HK-2 (cell line): ENCODE measurements around the gene TTC1.

ENCODE experiments used
- DNase-seq: peaks from one replicate; pipeline ENCODE4 v3.0.0-alpha.2; 2018; ENCODE audit not compliant: unreplicated experiment

TTC1 gene

GRCh38 chr5:160087199-160087598 lies 78.3 kb downstream of the TTC1 start:
- DNase-seq = no peak

GRCh38 chr5:160088805-160089204 lies 79.9 kb downstream of the TTC1 start:
- DNase-seq = no peak

GRCh38 chr5:160089531-160089930 lies 80.6 kb downstream of the TTC1 start:
- DNase-seq = no peak

GRCh38 chr5:160090059-160090458 lies 81.1 kb downstream of the TTC1 start:
- no peak for DNase-seq

DNA sequence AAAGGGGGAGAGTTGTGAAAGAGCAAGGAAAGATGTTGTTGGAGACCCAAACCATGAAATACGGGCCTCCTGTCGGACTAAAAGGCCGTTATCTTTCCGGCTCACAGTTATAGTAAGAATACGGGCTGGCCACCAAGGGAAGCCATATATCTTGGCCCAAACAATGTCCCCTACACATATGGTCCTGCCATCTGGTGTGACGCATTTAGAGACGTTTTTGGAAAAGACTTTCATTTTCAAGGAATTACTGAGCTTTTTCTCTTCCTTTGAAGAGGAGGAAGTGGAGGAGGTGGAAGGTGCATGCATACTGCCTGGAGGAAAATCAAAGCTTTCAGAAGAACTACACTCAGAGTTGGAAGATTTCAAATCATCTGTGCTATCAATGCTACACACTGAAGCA lies 83.6 kb downstream of the TTC1 start:
- DNase-seq = no peak

DNA sequence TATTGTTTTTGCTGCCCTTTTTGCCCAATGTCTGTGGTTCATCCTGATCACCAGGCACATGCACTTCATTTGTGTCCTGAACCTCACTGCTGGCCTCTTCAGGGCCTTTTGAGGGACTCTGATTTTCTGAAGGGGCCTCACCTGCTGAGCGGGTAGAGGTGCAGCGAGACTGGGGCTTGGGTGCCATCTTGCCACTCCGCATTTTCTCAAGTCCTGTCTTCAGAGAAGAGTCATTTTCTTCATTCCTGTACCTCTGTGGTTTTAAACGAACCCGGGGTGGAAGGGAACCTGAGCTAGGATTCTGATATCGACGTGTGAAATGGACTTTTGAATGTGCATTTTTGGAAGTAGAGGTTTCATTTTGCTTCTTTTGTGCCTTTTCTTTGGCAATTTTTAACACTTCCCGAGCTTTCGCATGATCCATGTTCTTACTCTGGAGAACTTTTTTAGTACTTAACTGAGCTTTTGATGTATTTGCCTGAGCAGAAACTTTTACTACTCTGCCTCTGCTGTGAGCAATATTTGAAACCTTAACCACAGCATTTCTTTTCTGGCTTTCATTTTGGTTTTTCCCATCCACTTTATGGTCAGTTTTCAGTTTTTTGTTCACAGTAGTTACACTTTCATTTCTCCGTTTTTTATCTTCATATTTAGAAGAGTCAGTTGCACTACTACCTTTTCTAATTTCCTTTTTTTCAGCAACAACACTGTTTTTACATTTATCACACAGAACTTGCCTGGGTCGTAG lies 84.2 kb downstream of the TTC1 start:
- DNase-seq = no peak

DNA sequence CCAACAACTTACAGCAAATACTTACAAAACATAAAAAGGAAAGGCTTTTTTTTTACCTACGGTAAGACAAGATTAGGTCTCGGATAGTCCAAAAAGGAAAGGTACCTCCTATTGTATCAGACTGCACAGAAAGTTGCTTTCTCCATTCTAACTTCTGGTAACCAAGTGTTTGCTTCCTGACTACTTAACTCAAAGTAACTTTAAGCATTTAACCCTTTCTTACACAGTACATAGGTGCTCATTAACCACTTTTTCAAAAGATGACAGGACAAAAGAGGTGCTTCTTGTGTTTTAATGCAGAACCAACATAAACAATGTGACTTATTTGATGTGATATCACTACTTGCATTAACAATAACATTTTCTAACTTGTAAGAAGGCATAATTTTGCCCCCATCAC lies 87.2 kb downstream of the TTC1 start:
- no peak for DNase-seq

GRCh38 chr5:160097991-160098390 lies 89.1 kb downstream of the TTC1 start:
- DNase-seq = no peak

- no peak for DNase-seq
These were observed 96.9 kb downstream of the TTC1 start for GRCh38 chr5:160105686-160106360.

DNA sequence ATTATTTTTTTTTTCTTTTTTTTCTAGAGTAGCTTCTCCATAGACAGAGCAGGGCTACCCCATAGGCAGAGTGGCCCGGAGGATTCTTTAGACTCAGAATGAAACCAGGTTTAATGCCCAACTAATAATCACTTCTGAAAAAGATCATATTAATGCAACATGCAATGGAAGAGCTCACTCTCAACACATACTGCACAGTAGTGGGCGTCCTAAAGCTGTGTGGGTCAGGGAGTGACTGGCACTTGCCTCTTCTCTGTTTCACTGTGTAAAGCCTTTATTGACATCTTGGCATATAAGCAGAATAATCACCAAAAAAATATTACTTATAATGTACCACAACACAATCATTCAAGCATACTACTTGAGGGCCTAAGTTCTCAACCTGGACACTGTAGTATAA lies 99.2 kb downstream of the TTC1 start:
- no peak for DNase-seq
